ENCODE data around the gene ADAMTS19.
"Not testable (repeated sequence)": the region's sequence is repeated elsewhere in the genome, so short reads cannot be mapped to it uniquely, and the experiment has no call there.

Gene ADAMTS19

GRCh38 chr5:129622531-129622930, 162.4 kb downstream of the ADAMTS19 start:
- in situ Hi-C loops (cut with MboI; ENCODE audit: low pct_unique_long_range_greater_than_20kb, low sequenced_read_pairs, unreplicated experiment) = no loop called here
- no peak for TF ChIP-seq CTCF (IDR thresholded peaks at IDR 0.05; ENCODE audit: extremely low read depth, insufficient read depth, missing control alignments)

GRCh38 chr5:129629575-129629974, 169.5 kb downstream of the ADAMTS19 start:
- TF ChIP-seq CTCF (IDR thresholded peaks at IDR 0.05; ENCODE audit: extremely low read depth, insufficient read depth, missing control alignments) = no peak
- in situ Hi-C loops (cut with MboI; ENCODE audit: low pct_unique_long_range_greater_than_20kb, low sequenced_read_pairs, unreplicated experiment) = no loop called here
- DNase-seq (ENCODE audit: low spot score) = no peak

More at GRCh38 chr5:129622531-129622930, 162.4 kb downstream of the ADAMTS19 start:
- no peak for DNase-seq (ENCODE audit: low spot score)

GRCh38 chr5:129630101-129630500, 170.0 kb downstream of the ADAMTS19 start:
- in situ Hi-C loops (cut with MboI; ENCODE audit: low pct_unique_long_range_greater_than_20kb, low sequenced_read_pairs, unreplicated experiment) = no loop called here
- no peak for DNase-seq (ENCODE audit: low spot score)
- TF ChIP-seq CTCF (IDR thresholded peaks at IDR 0.05; ENCODE audit: extremely low read depth, insufficient read depth, missing control alignments) = no peak

GRCh38 chr5:129631961-129632360, 171.9 kb downstream of the ADAMTS19 start:
- no peak for DNase-seq (ENCODE audit: low spot score)
- in situ Hi-C loops (cut with MboI; ENCODE audit: low pct_unique_long_range_greater_than_20kb, low sequenced_read_pairs, unreplicated experiment) = no loop called here
- no peak for TF ChIP-seq CTCF (IDR thresholded peaks at IDR 0.05; ENCODE audit: extremely low read depth, insufficient read depth, missing control alignments)

- DNase-seq (ENCODE audit: low spot score); in situ Hi-C loops (cut with MboI; ENCODE audit: low pct_unique_long_range_greater_than_20kb, low sequenced_read_pairs, unreplicated experiment): not testable (repeated sequence)
Observed at GRCh38 chr5:129637501-129637900, 177.4 kb downstream of the ADAMTS19 start.

GRCh38 chr5:129639331-129639730, 179.2 kb downstream of the ADAMTS19 start:
- DNase-seq (ENCODE audit: low spot score) = no peak
- in situ Hi-C loops (cut with MboI; ENCODE audit: low pct_unique_long_range_greater_than_20kb, low sequenced_read_pairs, unreplicated experiment) = no loop called here
- no peak for TF ChIP-seq CTCF (IDR thresholded peaks at IDR 0.05; ENCODE audit: extremely low read depth, insufficient read depth, missing control alignments)

- no peak for TF ChIP-seq CTCF (IDR thresholded peaks at IDR 0.05; ENCODE audit: extremely low read depth, insufficient read depth, missing control alignments)
- DNase-seq (ENCODE audit: low spot score) = no peak
- in situ Hi-C loops (cut with MboI; ENCODE audit: low pct_unique_long_range_greater_than_20kb, low sequenced_read_pairs, unreplicated experiment) = no loop called here
Observed at GRCh38 chr5:129652349-129653056, 192.4 kb downstream of the ADAMTS19 start.

All from GM13977 (cell line).